Nephron (organoid): ENCODE data around the gene ABLIM2.
A peak's percentile ranks its signal among the peaks of the same experiment; 100 is the strongest.

Source experiments
- H3K27ac Mint-ChIP-seq, 3 experiments: 2 replicates each; pipeline ENCODE4 v1.8.0; 2020; ENCODE audit warnings: mixed read lengths in 3 of 3, mild to moderate bottlenecking in 2 of 3, moderate library complexity in 1 of 3
- H3K27me3 Mint-ChIP-seq: 2 replicates; pipeline ENCODE4 v1.8.0; 2021; ENCODE audit warnings: low read depth, mild to moderate bottlenecking, moderate library complexity, mixed read lengths
- H3K36me3 Mint-ChIP-seq: 2 replicates; pipeline ENCODE4 v1.8.0; 2020; ENCODE audit warnings: low read depth, mixed read lengths
- H3K4me1 Mint-ChIP-seq: 2 replicates; pipeline ENCODE4 v1.8.0; 2020; ENCODE audit warnings: mixed read lengths
- H3K4me3 Mint-ChIP-seq, 3 experiments: 2 replicates each; pipeline ENCODE4 v1.8.0; 2020; ENCODE audit warnings: mild to moderate bottlenecking in 3 of 3, mixed read lengths in 3 of 3, moderate library complexity in 2 of 3
- H3K9me3 Mint-ChIP-seq: 2 replicates; pipeline ENCODE4 v1.8.0; 2020; ENCODE audit warnings: mixed read lengths
- TF ChIP-seq, protein P1 (sequence below), 3 experiments: fragments of 200-600 bp; sonication (generic); IDR thresholded peaks; one replicate each; pipeline ENCODE4 v1.5.0; 2021; ENCODE audit warnings: antibody characterized with exemption in 3 of 3; ENCODE audit not compliant: unreplicated experiment in 3 of 3

Gene ABLIM2

DNA sequence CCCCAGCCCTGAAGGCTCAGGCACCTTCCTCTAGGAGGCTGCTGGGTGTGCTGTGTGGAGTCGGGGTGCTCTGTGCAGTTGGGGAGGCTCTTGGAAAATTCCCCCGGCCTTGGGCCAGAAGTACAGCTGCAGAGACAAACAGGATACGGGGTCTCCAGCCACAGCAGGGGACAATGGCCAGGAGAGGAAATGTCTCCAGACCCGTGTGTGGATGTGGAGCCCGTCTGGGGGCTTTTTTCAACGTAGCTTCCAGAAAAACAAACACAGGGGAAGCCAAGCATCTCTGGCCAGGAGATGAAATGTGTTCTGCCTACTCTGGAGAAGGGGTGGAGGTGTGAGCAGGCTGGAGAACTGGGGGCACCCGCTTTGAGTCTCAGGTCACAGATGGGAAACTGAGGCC lies 36.8 kb upstream of the ABLIM2 start:
- TF ChIP-seq, protein P1, sequence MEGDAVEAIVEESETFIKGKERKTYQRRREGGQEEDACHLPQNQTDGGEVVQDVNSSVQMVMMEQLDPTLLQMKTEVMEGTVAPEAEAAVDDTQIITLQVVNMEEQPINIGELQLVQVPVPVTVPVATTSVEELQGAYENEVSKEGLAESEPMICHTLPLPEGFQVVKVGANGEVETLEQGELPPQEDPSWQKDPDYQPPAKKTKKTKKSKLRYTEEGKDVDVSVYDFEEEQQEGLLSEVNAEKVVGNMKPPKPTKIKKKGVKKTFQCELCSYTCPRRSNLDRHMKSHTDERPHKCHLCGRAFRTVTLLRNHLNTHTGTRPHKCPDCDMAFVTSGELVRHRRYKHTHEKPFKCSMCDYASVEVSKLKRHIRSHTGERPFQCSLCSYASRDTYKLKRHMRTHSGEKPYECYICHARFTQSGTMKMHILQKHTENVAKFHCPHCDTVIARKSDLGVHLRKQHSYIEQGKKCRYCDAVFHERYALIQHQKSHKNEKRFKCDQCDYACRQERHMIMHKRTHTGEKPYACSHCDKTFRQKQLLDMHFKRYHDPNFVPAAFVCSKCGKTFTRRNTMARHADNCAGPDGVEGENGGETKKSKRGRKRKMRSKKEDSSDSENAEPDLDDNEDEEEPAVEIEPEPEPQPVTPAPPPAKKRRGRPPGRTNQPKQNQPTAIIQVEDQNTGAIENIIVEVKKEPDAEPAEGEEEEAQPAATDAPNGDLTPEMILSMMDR (IDR thresholded peaks at IDR 0.05; ENCODE audit: unreplicated experiment in 3 of 3) = no peak
- peak overlapping the region in 1 of 3 experiments; percentile 79 for H3K27ac Mint-ChIP-seq
- no peaks in the 10 kb centered on the region for H3K36me3 Mint-ChIP-seq
- H3K27me3 Mint-ChIP-seq = peaks cover 13% of the 10 kb centered on the region
- peaks cover 37% of the 10 kb centered on the region for H3K4me1 Mint-ChIP-seq
- H3K9me3 Mint-ChIP-seq = no peaks in the 10 kb centered on the region
- no peak overlapping the region for H3K4me3 Mint-ChIP-seq

DNA sequence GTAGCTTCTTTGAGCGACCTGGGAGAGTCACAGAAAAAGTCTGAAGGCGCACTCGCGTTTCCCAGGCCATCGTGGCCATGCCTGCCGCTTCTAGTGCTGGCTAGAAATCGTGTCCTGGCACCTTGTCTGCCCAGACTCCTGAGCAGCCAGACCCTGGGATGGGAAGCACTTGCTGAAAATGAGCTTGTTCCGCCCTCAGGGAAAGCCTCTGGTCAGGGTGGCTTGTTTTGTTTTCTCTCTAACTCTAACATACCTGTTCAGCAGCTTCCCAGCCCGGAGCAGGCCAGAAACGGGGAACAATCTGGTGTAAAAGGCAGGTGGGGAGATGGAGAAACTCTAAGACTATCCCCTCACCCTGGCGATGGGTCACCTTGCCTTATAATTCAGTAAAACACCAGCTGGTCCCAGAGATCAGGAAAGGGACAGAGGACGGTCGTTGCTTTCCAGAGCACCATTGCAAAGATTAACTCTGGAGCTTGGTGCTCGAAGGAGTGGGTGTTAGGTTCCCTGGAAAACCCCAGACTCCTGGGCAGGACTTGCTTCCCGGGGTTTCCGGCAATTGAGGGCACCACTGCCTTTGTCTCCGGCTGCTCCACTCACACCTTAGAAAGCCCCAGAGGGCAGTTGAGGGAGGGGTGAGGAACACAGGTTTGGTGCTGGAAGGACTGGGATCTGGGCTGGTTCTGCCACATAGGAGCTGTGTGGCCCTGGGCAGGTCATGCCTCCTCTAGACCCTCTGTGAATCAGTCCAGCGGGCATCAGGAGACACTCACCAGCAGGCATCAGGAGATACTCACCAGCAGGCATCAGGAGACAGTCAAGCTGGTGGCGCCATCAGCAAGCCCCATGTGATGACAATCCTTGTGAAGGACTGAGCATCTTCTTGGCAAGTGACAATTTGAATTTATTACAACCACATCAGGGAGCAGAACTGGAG lies 36.0 kb upstream of the ABLIM2 start:
- TF ChIP-seq, protein P1 (IDR thresholded peaks at IDR 0.05; ENCODE audit: unreplicated experiment in 3 of 3) = no peak
- Mint-ChIP-seq H3K9me3 (no peaks in the 10 kb centered on the region), H3K27me3 (peaks cover 13% of the 10 kb centered on the region), H3K4me1 (peaks cover 34% of the 10 kb centered on the region), H3K36me3 (no peaks in the 10 kb centered on the region), H3K27ac (peak overlapping the region in 2 of 3 experiments; percentile 35 to 79), H3K4me3 (no peak overlapping the region)

DNA sequence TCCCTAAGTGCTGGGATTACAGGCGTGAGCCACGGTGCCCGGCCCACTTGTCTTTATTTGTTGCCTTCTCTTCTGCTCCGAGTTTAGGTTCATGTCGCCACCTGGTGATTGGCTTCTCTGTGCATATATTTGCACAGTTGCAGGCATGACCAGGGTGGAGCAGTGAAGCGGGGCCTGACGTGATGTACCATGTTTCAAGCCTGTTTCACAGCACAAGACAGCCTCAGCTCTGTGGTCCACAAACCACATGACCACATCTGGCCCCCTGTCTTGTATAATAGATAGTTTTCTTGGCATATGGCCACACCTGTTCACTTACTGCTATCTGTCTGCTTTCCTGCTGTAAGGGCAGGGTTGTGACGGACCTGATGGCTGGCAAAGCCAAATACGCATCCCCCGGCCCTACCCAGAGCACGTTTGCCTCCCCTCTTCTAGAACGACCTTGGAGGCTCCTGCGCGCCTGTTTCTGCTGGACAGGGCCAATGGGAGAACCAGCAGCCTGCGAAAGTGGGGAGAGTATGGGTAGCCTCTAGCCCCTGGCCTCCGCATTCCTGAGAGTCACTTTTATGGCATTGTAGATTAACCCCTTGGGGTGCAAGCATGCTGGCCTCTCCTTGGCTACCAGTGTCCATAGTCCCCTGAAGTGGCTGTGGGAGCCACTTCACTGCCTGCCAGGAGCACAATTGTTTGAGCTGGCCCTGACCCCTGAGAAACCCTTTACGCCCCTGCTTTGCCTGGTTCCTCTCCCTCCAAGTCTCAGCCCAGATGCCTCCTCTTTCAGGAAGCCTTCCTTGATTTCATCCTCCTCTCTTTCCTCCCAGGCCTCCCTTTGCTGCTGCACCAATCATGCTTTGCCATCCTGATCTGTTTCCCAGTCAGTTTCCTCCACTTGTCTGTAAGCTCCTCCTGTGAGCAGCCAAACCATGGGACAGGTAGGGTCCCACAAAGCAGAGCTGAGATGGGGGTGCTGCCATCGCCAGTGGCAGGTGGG lies 34.4 kb upstream of the ABLIM2 start:
- Mint-ChIP-seq H3K4me1 (peaks cover 23% of the 10 kb centered on the region), H3K4me3 (peak overlapping the region in 2 of 3 experiments; percentile 26 to 38), H3K36me3 (no peaks in the 10 kb centered on the region), H3K27ac (peak overlapping the region; percentile 64 to 85 (median 76)), H3K27me3 (peaks cover 8% of the 10 kb centered on the region), H3K9me3 (no peaks in the 10 kb centered on the region)
- TF ChIP-seq, protein P1 (IDR thresholded peaks at IDR 0.05; ENCODE audit: unreplicated experiment in 3 of 3) = peak; percentile 13 to 29 (median 26)

DNA sequence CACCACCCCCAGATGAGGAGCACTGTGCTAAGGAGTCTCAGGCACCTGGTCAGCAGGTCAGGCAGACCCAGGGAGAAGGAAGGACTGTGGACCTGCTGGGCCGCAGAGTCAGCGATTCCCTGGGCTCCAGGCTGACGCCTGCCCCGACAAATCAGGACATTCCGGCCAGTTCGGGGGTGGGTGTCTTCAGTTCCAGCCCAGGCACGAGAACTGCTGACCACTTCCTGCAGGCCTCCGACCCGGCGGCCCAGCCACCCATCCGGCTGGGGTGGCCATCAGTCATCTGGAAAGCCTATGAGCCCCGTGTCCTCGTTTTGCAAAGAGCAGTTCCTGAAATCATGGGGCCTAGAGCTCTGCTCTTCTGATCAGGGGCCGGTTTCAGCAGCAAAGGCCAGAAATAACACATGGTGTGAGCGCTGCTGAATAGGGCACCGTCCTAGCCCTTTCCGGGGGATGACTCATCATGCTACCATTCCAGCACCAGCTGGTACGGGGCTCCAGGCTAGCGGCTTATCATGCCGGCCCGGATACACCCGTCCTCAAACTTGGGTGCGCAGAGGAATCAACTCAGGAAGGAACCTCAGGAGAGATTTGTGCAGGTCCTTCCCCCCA lies 32.6 kb upstream of the ABLIM2 start:
- peaks cover 21% of the 10 kb centered on the region for H3K4me1 Mint-ChIP-seq
- no peak overlapping the region for H3K4me3 Mint-ChIP-seq
- TF ChIP-seq, protein P1 (IDR thresholded peaks at IDR 0.05; ENCODE audit: unreplicated experiment in 3 of 3) = no peak
- H3K27ac Mint-ChIP-seq = peak overlapping the region in 2 of 3 experiments; percentile 56 to 70
- no peaks in the 10 kb centered on the region for H3K9me3 Mint-ChIP-seq
- H3K36me3 Mint-ChIP-seq = no peaks in the 10 kb centered on the region
- peaks cover 11% of the 10 kb centered on the region for H3K27me3 Mint-ChIP-seq

DNA sequence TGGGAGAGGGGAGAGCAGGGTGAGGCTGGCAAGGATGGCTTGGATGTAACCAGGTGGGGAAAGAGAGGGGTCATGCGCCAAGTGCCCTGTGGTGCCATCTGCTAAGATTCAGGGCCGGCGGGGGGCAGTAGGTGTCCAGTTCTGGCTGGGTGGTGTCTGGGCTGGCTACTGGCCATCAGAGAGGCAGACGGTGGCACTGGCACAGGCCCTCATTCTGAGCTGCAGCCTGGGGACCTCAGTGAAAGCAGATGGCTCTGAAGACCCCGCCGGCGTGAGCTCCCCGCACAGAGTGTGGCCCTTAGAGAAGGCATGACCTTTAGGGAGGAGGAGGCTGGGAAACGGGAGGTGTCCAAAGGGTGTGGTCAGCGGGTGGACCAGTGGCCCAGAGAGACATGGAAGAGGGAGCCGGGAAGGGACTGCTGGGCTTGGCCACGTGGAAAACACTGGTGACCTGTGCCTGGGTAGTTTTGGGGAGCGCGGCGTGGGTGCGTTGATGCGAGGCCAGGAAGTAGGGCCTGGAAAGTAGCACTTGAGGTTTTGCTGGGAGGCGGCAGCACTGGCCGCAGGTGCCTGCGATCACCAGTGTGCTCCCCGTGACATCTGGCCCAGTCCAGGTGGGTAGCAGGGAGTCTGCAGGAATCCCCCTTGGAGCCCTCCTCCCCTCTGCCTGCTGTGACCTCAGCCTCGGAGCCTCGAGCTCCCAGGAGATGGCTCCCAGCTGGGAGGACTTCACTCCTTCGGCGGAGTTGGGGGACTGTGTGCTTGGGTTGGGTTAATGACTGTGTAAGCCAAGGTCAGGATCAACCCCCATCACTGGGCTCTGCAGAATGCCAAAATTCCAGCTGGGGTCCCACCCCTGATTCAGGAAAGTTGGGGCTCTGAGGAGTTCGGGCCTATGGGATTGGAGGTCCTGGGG lies 31.2 kb upstream of the ABLIM2 start:
- Mint-ChIP-seq H3K27me3 (peaks cover 15% of the 10 kb centered on the region), H3K36me3 (no peaks in the 10 kb centered on the region), H3K27ac (peak overlapping the region in 1 of 3 experiments; percentile 6), H3K9me3 (no peaks in the 10 kb centered on the region), H3K4me1 (peaks cover 33% of the 10 kb centered on the region), H3K4me3 (no peak overlapping the region)
- TF ChIP-seq, protein P1 (IDR thresholded peaks at IDR 0.05; ENCODE audit: unreplicated experiment in 3 of 3) = no peak
